ENCODE measurements around the gene PPFIBP2. TPM values are rescaled to one million over a fixed set of nuclear protein-coding genes. Genes with fewer than 3 reads are reported as not detected.

PPFIBP2 gene
- total RNA-seq, 1 donor from 2014 or later: 65.8 TPM

DNA sequence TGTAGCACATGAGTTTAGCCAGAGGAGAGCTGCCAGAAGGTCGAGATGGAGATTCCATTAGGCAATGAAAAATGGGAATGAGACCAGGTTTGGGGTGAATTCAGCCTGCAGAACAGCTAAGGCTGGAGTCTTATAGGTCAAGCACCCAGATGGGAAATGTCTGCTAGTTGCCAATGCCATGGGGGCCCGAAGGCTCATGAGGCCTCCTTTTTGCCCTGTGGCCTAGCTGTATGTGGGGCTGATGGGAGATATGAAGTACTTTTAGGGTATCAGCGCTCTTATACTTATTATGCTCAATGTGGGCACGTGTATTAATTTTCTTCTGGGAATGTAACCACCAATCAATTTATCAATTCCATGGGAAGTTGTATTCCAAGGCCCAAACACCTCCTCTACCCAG, 8.7 kb downstream of the PPFIBP2 start:
- peaks cover 10% of the 10 kb centered on the region for H3K4me1 Mint-ChIP-seq
- no peak for TF ChIP-seq CTCF (IDR thresholded peaks at IDR 0.05; ENCODE audit: unreplicated experiment)
- peaks cover 17% of the 10 kb centered on the region for H3K36me3 Mint-ChIP-seq
- peaks cover 8% of the 10 kb centered on the region for H3K9me3 Mint-ChIP-seq
- no peaks in the 10 kb centered on the region for H3K27me3 Mint-ChIP-seq (ENCODE audit: low read depth)
- H3K4me3 Mint-ChIP-seq: no peak overlapping the region
- DNase-seq (ENCODE audit: low spot score in 2 of 2, unreplicated experiment in 2 of 2): no peak
- H3K27ac Mint-ChIP-seq: no peak overlapping the region

- no peaks in the 10 kb centered on the region for H3K27me3 Mint-ChIP-seq (ENCODE audit: low read depth)
- peaks cover 10% of the 10 kb centered on the region for H3K36me3 Mint-ChIP-seq
- peaks cover 14% of the 10 kb centered on the region for H3K4me1 Mint-ChIP-seq
- no peak for TF ChIP-seq CTCF (IDR thresholded peaks at IDR 0.05; ENCODE audit: unreplicated experiment)
- DNase-seq (ENCODE audit: low spot score in 2 of 2, unreplicated experiment in 2 of 2): no peak
- H3K4me3 Mint-ChIP-seq: no peak overlapping the region
- no peak overlapping the region for H3K27ac Mint-ChIP-seq
- peaks cover 2% of the 10 kb centered on the region for H3K9me3 Mint-ChIP-seq
Measured at GRCh38 chr11:7523416-7524210, 9.8 kb downstream of the PPFIBP2 start.

GRCh38 chr11:7524462-7525235, 10.8 kb downstream of the PPFIBP2 start:
- DNase-seq (ENCODE audit: low spot score in 2 of 2, unreplicated experiment in 2 of 2): no peak
- Mint-ChIP-seq H3K36me3 (peaks cover 4% of the 10 kb centered on the region), H3K27me3 (ENCODE audit: low read depth) (no peaks in the 10 kb centered on the region), H3K9me3 (no peaks in the 10 kb centered on the region), H3K4me3 (no peak overlapping the region), H3K4me1 (peaks cover 17% of the 10 kb centered on the region), H3K27ac (no peak overlapping the region)
- TF ChIP-seq CTCF (IDR thresholded peaks at IDR 0.05; ENCODE audit: unreplicated experiment): no peak

GRCh38 chr11:7525424-7525823, 11.6 kb downstream of the PPFIBP2 start:
- DNase-seq (ENCODE audit: low spot score in 2 of 2, unreplicated experiment in 2 of 2): no peak
- H3K27ac Mint-ChIP-seq: no peak overlapping the region
- no peaks in the 10 kb centered on the region for H3K9me3 Mint-ChIP-seq
- no peak for TF ChIP-seq CTCF (IDR thresholded peaks at IDR 0.05; ENCODE audit: unreplicated experiment)
- H3K27me3 Mint-ChIP-seq (ENCODE audit: low read depth): no peaks in the 10 kb centered on the region
- no peak overlapping the region for H3K4me3 Mint-ChIP-seq
- H3K36me3 Mint-ChIP-seq: peaks cover 4% of the 10 kb centered on the region
- peaks cover 17% of the 10 kb centered on the region for H3K4me1 Mint-ChIP-seq

DNA sequence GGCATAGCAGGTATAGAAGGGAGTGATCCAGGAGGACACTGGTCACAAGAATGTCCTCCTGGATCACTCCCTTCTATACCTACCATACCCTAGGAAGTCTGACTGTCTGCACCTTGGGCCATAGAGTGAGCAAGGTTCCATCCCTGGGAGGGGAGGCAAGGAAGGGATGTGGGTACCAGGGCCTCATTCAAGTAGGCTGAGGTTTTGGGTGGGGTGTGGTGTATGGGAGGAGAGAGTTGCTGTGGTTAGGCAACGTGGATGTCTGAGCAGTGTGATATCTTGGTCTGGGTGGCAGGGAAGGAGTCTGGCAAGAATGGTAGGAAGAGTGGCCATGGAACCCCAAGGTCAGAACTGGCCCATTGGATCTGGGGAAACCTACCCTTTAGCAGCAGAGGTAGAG, 13.2 kb downstream of the PPFIBP2 start:
- no peak overlapping the region for H3K27ac Mint-ChIP-seq
- peaks cover 17% of the 10 kb centered on the region for H3K4me1 Mint-ChIP-seq
- no peak overlapping the region for H3K4me3 Mint-ChIP-seq
- TF ChIP-seq CTCF (IDR thresholded peaks at IDR 0.05; ENCODE audit: unreplicated experiment): no peak
- no peak for DNase-seq (ENCODE audit: low spot score in 2 of 2, unreplicated experiment in 2 of 2)
- peaks cover 4% of the 10 kb centered on the region for H3K36me3 Mint-ChIP-seq
- H3K27me3 Mint-ChIP-seq (ENCODE audit: low read depth): no peaks in the 10 kb centered on the region
- no peaks in the 10 kb centered on the region for H3K9me3 Mint-ChIP-seq
